NCI-H146 (cell line): ENCODE results near the gene FERD3L.
"Not testable (repeated sequence)": the region's sequence is repeated elsewhere in the genome, so short reads cannot be mapped to it uniquely, and the experiment has no call there.

Source experiments
- DNase-seq: peaks from one replicate; lab custom pipeline; 2025; lab: John Stamatoyannopoulos, UW

The FERD3L gene, protein sequence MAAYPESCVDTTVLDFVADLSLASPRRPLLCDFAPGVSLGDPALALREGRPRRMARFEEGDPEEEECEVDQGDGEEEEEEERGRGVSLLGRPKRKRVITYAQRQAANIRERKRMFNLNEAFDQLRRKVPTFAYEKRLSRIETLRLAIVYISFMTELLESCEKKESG

DNA sequence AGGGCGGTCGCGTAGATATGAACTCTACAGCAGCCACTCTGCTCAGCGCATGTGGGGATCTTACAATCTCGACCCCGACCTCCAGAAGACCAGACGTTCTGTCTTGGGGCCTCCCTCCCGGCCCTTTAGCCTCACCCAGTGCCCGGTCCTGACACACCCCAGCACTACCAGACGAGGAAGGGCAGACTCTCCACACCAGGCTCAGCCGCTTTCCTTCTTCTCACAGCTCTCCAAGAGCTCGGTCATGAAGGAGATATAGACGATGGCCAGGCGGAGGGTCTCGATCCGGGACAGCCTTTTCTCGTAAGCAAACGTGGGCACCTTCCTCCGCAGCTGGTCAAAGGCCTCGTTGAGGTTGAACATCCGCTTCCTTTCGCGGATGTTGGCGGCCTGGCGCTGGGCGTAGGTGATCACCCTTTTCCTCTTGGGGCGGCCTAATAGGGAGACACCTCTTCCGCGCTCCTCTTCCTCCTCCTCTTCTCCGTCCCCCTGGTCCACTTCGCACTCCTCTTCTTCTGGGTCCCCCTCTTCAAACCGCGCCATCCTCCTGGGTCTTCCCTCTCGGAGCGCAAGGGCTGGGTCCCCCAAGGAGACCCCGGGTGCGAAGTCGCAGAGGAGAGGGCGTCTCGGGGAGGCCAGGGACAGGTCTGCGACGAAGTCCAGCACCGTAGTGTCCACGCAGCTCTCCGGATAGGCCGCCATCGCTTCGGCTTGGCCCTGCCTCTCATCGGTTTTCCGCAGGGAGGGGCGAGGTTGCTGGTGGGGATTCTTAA, at the start of gene FERD3L:
TSS of gene FERD3L (minus strand) at position 761 of the 773 bp plus-strand sequence. CDS start at position 702, 59 bp downstream.
- DNase-seq, result no peak

DNA sequence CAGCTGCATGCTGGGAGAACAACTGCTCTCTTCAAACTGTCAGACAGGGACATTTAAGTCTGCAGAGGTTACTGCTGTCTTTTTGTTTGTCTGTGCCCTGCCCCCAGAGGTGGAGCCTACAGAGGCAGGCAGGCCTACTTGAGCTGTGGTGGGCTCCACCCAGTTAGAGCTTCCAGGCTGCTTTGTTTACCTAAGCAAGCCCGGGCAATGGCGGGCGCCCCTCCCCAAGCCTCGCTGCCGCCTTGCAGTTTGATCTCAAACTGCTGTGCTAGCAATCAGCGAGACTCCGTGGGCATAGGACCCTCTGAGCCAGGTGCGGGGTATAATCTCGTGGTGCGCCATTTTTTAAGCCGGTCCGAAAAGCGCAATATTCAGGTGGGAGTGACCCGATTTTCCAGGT, 49.2 kb upstream of the FERD3L start:
- DNase-seq, result not testable (repeated sequence)

DNA sequence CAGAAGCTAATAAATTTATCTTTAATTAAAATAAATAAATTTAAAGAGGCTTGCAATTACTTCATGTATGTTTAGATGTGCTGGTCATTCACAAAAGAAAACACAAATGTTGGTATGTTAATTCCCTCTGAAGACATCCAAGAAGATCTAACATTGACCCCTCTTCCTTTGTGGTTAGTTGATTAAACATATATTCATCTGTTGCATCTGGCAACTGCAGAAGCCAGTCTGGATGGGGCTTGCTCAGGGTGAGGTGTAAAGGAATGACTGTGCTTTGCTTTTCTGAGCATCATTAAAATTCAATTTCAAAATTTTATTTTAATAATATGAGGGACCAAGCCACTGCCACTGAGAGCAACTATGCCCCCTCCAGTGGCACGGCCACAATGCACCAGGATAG, 36.4 kb upstream of the FERD3L start:
- no peak for DNase-seq

DNA sequence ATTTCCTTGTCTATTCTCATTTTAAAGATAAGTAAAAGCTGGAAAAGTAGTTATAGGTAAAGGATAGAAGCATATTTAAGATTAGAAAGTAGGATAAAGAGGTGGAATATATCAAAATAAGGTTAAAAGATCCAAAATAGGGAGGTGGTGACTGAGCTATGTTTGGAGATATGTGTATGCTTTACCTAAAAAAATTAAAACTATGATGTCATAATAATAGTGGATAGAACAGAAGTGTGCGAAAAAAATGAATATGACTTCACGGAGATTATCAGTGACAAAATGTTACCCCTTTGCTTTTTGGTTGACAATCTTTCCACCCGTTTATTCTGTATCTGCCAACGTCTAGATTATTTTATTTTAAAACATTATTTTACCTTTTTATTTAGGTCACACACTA, 33.4 kb upstream of the FERD3L start:
- no peak for DNase-seq

DNA sequence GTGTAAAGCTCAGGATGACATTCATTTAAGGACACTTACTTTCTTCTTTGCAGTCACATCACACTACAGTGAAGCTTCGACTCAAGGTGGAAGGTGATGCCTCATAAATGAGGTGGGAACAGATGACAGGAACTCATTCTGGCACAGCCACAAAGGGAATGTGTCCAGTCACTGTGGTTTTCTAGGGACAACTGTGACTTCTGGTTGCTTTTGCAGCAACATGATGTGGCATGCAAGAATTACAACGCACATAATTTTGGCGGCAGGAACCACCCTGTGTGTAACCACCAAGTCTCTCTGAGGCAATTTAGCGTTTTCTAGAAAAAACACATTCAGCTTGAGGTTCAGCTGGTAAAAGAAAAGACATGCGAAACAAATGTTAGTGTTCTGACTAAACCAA, 32.0 kb upstream of the FERD3L start:
- no peak for DNase-seq

DNA sequence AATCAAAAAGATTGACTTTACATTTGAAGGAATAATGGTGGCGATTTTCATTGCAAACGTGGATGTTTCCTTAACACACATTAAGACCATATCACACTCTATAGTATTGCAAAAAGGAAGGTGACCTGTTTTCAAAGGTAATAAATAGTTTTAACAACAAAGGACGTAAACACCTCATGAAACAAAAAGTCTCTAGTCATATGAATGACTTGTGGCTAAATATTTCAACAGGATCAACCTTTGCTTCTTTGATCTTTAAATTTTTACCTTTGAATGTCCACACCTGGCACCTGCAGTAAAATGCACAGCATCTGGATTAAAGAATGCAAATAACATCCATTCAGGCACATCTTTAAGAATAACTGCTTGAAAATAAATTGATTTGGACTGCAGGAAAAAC, 30.0 kb upstream of the FERD3L start:
- DNase-seq, result no peak

DNA sequence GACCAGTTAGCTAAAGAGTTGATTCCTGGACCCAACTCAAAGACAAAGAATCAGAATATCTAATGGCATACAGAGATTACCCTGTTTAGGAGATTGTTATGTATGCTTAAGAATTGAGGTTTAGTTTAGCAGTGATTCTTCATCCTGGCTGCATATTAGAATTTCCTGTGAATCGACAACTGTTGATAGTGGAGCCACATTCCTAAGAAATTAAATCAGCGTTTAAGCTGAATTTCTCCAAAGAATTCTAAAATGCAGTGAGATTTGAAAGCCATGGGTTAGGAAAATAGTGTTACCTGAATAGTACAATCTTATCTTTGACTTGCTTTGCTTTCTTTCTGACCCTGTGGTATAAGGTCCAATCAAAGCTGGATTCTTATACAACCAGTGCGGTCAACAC, 16.4 kb upstream of the FERD3L start:
- no peak for DNase-seq

DNA sequence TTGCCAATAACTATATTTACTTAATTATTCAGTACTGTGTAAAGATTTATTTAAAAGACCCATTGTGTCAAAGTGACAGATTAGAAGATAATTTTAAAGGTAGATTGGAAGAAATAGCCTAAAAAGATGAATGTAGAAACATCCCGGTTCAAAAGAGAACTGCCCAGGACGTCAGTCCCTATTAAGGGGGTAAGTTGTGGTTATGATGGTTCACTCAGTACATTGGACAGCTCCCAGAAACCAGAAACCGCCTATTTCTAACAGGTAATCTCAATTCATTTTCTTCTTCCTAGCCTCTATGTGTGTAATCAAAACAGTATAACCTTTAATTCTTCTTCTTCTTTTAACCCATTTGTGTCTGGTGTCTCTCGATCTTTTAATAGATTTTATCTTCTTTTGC, 1.5 kb upstream of the FERD3L start:
- DNase-seq, result no peak

DNA sequence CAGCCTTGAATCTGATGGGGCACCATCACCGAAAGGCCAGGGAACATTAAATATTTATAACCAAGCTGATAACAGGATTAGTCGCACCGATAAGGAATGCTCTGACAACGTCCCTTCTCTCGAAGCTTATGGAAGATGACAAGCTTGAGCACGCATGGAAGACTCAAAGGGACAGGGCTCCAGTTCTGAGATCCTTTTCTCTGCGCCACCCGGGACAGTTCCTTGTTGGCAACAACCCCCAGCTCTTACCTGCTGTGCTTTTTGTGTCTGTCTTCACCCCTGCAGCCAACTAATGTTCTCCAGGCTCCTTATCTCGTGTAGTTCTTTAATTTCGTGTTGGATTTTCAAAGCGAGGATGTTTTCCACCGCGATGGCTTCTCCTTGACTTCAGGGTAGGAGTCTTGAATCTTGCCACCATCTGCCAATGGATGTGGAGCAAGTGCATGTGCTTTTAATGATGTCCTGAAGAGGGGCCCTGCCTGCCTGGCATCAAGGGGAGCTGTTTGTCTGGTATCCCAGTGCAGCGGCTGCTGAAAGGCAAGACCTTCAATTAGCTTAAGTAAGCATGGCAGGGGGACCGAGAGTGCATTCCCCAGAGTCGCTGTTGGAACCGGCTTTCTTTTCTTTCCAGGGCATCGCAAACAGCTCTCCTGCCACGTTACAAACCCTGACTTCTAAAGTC, 354 bp upstream of the FERD3L start:
- peak; percentile 6 for DNase-seq

DNA sequence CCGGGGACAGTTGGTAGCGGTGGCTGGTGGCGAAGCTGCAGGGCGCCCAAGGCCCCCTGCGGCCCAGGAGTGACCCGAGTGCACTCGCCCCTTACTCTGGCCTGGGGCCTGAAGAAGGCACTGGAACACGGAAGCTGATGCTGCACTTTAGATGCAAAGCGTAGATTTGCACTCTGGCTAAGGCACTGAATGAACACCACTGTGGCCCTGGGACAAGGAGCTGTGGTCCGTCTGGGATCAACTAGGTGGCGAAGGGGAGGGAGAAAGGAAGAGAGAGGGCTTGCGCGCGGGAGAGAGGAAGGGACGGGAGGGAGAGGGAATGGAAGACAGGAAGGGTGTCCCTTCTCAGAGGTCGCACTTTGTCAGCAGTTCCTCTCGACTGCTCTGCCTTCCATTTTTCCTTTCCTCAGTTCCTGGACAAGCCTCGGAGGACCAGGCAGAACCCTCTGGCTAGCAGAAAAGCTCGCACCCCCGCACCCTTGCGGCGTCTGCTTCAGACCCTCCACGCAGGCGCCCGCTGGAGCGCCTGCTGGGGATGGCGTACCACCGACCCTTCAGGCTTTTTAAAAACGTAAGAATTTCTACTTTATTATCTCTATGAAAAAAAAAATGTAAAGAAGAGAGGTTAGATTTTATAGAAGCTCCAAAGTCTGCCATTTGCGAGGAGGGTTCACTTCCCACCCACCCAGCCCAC, 1.2 kb downstream of the FERD3L start:
- no peak for DNase-seq

DNA sequence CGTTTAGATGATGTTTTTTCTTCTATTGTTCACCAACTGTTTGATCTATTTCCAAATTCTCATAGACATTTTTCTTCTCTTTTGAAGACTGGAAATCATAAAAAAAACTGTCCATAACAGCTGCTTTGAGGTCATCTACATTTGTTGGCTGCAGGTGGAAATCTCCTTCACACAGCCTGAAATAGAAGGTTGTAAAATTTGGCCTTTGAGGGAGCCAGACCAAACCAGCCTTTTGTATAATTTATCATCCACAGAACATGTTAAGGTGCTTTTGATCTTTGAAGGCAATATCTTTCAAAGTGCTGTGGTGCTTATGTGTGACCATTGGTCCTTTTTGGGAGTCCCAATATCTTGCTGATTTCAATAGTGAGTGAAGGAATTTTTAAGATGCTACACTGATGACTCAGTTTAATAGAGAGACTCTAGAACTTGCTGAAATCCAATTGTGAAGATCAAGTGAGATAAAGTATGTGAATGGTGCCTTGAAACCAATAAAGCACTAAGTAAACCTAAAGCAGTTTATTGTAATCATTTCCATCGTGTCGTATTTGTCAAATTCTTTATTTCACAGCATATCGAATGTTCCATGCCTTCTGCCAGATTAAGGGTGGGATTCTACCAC, 5.4 kb downstream of the FERD3L start:
- DNase-seq, result no peak

DNA sequence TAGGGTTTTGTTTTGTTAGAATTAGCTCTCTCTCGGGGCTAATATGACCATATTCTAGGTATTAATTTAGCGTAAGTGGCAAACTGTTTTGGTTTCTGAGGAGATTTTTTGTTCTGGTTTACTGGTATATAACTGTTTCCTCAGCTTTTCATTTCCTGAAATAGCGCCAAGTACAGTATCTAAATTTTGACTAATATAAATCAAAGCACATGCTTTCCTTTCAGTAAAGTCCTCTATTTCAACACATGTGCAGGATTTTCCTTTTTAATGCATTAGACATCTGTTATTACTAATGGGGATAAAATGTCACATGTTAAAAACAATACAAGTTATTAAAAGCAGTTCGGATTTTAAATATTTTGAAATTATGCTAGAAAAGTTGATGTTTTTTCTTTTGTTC, 11.3 kb downstream of the FERD3L start:
- DNase-seq, result no peak

DNA sequence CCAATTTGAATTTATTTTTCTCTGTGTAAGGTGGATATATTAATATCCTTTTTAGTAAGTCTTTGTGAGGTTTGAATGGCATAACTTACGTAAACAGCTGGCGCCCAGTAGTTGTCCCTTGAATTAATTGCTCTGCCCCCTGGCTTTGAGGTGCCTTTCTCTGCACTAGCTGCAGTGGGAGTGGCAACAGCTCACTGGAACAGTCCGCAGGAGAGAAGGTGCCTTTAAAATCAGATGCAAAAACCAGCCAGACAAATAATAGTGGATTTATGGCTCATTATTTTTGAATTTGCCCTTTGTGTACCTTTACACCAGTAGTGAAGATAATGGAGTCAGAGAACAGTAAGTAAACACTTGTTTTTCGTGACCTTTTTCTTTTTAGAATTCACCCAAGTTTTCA, 11.8 kb downstream of the FERD3L start:
- DNase-seq, result no peak

DNA sequence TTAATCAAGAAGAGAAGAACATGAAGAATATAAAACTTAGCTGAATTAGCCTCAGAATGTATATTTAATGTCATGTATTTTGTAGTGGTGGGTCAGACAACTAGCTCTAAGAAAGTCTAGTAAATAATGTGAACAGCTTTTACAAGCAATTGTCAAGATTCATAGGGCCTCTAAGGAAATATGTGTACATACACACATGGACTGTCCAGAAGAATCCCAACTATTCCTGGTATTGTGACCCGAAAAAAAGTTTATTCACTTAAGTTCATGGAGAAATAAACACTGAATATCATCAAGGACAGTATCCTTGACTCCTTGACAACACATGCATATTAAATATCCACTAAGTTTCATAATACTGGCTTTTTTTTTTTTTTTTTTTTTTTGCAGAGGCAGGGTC, 16.4 kb downstream of the FERD3L start:
- no peak for DNase-seq

DNA sequence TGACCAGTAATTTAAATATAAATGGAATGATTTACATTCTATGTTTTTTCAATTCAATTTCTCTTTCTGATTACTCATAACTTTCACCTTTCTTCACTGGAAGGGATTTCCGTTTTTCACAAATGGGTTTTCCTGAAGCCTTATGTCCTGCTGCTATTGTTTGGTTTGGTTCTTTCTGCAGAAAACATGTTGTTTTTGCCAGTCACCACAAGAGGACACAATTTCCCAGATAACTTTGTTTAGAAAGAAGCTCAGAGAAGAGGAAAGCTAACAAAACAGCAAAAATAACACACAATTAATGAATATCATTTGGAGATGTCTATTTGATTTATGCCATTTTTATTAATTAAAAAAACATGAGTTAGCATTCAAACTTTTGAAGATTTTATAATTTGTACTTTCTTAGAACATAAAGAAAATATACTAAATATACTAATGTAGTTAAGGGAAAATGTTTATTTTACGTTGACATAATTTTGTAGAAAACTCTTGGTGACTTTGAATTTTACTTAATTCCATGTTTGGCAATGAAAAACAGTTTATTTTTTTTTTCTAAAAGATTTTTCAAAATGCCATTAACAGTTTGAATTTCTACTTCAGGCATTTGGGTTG, 23.1 kb downstream of the FERD3L start:
- peak; percentile 59 for DNase-seq

DNA sequence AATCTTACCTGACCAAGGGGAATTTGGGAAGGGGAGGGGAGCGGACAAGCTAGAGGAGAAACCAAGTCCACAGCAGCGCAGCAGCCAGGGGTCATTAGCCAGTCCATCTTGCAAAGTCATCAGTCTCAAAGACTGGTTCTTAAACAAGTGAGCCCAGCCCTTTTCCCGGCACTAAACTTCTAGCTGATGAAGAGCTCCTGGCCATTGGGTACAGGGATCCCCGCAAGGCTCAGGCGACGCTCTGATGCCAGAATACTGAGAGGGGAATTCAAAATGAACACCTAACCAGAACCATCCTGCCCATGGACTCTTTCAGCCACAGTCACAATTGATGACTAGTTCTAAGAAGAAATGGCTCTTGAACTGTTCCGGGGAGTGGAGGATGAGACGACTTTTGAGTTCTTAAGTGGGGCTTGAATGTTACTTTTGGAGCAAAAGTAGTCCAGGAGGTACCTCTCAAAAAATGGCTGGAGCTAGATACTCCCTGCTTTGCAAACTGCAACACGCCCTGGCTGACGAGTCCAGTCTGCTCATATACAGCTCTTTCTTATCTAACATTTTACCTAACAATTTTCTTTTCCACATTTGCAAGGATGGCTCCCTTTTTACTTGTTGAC, 25.2 kb downstream of the FERD3L start:
- DNase-seq, result no peak

DNA sequence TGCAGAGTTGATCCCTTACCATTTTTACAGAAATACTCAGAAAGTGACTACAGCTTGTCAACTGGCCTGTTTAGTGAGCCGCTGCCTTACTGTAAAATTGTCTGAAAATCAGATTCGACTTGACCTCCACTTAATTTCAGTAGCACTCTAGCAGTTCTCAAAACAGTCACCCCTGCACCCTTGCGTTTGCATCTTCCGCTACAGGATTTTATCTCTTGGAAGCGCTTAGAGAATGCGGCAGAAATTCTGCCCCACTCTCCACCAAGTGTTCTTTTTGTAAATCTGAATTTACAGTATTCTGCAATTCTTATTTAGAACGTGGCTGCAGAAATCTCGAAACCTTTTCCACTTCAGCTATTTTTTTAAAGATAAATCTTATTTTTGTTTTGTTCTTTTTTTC, 25.8 kb downstream of the FERD3L start:
- no peak for DNase-seq

DNA sequence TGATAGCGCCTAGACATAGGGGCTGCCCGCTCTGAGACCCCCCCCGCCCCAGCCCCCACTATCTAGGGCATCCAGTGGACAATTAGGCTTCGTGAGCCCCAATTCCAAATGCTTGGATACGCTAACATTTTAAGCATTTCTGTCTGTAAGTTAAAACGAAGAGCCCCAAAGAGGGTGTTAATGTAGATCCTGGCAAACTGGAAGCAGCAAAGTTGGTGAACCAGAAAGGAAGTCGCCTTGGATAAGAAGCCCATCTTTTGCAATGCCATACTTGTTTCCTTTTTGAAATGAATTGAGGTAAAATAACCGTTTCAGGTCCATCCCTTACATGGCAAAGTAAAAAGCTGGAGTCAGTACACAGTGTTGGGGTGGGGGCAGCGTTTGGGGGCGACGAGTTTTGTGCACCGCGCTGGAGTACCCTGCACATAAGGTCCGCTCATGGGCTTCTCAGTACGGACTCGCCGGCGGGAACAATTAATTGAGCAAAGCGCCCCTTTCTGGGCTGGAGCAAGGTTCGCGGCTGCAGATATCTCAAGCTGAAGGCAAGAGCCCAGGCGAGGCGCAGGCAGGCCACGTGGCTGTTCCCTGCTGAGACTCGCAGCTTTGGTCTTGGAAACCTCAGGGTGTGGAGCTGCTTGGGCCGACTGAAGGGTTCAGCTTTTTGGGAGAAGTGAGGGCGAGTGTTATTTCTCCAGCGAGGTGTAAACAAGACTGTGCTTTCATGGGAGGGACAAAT, 26.4 kb downstream of the FERD3L start:
- no peak for DNase-seq

DNA sequence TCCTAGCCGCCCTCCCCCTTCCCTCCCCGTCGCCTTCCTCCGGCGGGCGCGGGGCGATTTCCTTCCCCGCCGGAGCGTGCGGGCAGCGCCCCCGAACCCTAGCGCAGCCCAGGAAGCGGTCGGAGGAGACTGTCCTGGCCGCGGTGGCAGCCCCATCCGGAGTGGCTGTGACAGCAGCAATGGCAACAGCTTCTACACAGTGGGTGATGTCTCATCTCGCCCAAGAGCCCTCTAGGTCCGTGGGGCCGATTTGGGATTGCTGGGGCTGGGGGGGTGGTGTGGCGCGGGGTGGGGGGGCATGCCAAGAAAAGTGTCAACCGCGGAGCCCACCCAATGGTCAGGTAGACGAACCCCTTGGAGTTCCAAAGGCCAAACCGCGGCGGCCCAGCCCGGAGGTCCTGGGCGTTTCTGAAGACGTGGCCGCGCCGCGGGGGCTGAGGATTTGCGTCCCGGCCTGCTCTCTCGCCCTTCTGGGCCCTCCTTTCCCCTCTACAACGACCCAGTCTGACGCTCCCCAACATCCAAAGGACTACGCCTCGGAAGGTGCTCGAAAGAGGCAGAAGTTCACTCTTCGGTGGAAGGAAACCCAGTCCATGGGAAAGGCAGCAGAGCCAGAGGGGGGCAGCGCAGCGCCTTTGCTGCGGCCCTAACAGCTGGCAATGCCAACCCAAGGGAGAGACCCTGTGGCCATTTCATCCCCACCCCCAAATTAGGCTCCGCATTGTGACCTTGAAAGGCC, 27.2 kb downstream of the FERD3L start:
- peak; percentile 29 for DNase-seq
